Gastroesophageal sphincter (tissue), 3 donors: Measurements from ENCODE around the gene NFAM1.

Experiments
- CTCF ChIP-seq, 4 experiments: fragments of 200-600 bp in 2 of 4; fragments of 450-650 bp in 2 of 4; sonication (generic) in 1 of 4; IDR thresholded peaks; one replicate each; pipeline ENCODE4 v1.5.1; 2017 to 2019; ENCODE audit warnings: antibody characterized with exemption in 4 of 4, mild to moderate bottlenecking in 2 of 4, moderate library complexity in 2 of 4
- EP300 ChIP-seq: sonication (generic); formaldehyde crosslinking; IDR thresholded peaks from one replicate; pipeline ENCODE4 v1.6.1; 2017; ENCODE audit warnings: antibody characterized with exemption, mild to moderate bottlenecking

- TF ChIP-seq CTCF (IDR thresholded peaks at IDR 0.05) (no peak), EP300 (no peak)
Measured at GRCh38 chr22:42366806-42367581, 65.2 kb downstream of the NFAM1 start.
